Measurements from ENCODE around the gene ENSA.
"Not testable (repeated sequence)": the region's sequence is repeated elsewhere in the genome, so short reads cannot be mapped to it uniquely, and the experiment has no call there.

The ENSA gene

DNA sequence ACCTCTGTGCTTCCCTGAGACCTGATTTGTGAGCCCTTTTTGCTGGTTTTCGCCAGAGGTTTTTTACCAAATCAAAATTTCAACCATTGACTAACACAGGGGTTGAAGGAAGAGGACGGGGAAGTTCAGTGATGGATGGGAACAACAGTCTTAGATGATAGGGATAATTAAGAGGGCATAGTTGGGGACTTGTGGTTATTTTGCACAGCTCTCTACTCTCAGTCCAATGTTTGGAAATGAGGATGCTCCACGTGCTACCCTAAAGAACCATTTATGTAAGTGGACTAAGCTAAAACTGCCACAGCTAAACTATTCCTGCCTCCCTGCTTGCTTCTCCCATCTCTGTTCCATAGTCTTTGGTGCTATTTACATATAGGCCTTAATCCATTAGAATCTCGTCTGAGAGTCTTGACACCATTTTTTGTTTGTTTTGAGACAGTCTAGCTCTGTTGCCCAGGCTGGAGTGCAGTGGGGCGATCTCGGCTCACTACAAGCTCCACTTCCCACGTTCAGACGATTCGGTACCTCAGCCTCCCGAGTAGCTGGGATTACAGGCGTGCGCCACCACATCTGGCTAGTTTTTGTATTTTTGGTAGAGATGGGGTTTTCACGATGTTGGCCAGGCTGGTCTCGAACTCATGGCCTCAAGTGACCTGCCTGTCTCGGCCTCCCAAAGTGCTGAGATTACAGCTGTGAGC, 49.3 kb downstream of the ENSA start:
- DNase-seq: no peak

DNA sequence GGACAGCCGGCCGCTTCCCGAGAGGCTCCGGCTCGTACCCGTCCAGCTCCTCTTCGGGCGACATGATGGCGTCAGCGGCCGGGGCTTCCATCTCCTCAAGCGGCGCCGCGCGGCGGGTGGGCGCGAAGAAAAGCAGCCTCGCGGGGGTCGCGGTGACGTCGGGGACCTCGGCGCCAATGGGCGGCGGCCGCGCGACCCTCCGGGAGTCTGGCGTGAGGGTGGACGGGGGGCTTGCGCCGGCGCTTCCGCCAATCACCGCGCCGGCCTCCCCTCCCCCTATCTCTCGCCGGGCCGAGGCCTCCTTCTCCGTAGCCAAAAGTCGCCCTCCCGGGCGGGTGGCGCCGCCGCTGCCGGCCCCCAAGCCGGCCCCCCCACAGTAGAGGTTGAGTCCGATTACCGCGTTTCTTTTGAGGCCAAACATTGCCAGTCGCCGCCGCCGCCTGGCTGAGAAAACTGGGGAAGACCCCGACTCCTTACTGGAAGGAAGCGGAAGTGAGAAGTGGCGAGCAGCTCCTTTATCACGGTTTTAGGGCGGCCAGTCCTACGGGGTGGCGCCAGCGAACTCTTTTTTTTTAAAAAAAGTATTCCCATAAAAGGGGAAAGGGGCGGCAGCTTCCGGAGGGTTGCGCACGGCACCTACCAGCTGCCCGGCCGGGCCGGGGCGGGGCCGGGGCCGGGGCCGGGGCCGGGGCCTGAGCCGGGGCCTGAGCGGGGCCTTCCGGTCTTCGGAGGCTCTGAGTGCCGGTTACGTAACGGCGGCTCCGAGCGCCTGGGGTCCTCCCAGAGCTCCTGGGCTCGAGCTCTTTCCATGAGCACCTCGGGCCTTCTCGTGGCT, 50.1 kb downstream of the ENSA start, which contains the start of gene MCL1:
Gene MCL1, minus strand, starts transcription at position 501 of the 835 bp plus-strand sequence. Its CDS starts 80 bp downstream, at position 421.
- DNase-seq: peak; percentile 96

DNA sequence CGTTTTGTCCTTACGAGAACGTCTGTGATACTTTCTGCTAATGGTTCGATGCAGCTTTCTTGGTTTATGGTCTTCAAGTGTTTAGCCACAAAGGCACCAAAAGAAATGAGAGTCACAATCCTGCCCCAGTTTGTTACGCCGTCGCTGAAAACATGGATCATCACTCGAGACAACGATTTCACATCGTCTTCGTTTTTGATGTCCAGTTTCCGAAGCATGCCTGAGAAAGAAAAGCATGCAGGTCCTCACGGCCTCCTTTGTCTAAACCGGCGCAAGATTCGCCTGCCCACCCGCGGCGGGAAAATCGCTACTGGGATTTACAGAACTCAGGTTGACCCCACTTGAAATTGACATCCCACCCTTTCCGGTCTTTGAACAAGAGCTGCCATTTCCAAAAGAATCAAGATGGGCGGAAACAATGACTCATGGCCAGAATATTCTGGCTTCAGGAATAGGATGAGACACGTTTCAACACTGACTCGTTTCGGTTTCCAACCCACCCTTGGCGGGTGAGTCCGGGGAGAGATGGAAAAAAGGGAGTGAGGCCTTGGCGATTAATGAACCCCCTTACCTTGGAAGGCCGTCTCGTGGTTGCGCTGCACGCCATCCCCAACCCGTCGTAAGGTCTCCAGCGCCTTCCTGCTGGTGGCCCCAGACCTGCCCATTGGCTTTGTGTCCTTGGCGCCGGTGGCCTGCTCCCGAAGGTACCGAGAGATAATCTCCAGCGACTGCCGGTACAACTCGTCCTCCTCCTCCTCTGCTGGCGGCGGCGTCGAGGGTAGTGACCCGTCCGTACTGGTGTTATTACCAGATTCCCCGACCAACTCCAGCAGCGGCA, 50.9 kb downstream of the ENSA start:
- DNase-seq: peak; percentile 79

DNA sequence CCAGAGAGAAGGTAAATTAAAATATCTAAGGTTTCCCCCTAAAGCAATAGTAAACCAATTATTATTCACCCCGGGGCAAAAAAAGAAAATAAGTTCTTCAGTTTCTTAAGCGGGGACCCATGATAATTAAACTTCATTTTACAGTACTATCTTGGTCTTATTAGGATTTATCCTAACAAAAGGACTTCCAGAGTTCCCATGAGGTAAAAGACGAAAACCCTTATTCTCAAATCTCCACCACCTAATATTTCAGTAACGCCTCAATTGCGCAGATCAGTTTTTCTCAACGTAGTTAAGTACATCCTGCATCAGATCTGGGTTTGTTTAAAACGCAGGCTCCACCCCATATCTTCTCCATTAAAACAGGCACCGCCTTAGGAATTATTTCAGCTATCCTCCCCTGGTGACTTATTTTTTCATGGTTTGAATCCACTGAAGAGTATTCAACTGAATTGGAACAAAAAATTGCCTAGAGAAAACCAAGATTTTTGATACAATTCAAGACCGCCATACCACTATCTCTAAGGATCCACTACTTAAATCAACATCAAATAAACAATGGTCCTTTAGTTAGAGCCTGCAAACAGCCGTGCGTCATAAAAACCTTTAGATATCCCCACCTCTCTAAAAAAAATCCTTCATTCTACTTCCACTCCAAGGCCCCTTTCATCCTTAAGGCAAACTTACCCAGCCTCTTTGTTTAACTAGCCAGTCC, 51.7 kb downstream of the ENSA start:
- DNase-seq: no peak

DNA sequence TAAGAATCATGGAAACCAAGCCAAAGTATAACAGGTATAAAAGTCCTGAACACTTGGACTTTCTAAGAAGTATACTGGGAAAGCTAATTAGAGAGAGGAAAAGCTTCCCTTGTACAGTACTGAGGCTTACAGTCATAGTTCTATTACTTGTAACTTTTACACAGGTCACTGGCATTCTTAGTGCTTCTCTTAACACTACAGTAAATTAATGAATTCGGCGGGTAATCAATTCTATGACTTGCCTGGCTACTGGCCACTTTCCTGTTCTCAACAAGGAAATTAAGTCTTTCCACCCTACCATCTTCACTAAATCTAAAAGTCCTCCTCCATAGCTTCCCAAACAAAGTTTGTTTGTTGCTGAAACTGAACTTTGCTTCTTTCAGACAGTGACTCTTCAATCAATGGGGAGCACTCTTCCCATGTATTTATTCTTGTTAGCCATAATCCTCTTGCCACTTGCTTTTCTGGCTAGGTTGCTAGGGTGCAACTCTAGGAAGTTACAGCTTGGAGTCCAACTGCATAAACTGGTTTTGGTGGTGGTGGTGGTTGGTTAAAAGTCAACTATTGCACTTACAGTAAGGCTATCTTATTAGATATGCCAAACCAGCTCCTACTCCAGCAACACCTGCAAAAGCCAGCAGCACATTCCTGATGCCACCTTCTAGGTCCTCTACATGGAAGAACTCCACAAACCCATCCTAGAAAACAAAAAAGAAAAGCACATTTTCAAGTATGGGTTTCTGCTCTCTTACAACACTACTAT, 52.4 kb downstream of the ENSA start:
- no peak for DNase-seq

DNA sequence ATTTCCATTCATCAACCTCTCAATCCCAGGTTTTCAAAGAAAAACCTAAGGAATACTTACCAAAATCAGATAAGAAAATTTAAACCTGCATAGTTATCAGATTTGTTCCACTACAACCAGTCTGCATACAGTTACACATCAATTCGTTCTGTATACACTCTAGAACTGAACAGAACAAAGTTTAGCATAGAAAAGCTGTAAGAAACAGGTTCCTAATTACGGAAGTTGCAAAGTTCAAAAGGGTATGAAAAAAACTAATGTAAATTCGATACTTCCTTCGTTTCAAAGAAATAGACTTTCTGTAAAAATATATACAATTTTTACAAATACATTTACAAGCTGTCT, 53.1 kb downstream of the ENSA start:
- DNase-seq: no peak

DNA sequence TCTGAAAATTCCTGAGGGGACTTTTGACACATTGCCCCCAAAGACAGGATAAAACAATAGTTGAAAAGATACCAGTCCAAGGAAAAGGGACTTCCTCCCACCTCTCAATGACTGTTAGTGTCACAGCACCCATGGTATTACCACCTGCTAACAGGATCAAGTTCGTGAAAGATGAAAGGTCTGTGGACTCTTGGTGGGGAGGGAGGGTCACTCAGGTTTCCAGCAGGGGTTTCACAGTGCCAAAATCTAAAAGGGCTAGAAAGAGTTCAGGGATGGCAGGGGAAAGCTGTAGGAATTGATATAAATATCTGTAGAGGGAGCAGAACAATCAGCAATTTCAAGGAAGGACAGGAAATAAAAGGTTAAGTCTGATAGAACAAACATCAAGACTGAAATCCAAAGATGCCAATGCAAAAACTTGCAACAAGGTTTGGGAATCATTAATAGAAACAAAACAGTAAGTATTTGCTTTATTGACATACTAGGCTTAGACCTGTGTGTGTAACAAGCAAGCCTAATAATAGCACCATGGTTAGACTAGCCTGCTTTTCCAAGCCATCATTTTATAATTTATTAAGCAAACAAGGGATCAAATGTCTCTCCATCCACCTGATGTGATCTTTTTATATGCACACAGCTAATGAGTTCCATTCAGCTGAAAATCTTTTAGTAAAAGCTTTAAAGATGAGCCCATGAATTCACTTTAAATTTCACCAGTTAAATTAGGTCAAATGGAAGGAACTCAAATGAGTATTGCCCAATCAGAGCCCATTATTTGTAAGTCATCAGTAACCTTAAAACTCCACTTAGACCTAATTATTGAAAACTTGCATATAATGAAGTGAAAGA, 53.7 kb downstream of the ENSA start:
- DNase-seq: no peak

DNA sequence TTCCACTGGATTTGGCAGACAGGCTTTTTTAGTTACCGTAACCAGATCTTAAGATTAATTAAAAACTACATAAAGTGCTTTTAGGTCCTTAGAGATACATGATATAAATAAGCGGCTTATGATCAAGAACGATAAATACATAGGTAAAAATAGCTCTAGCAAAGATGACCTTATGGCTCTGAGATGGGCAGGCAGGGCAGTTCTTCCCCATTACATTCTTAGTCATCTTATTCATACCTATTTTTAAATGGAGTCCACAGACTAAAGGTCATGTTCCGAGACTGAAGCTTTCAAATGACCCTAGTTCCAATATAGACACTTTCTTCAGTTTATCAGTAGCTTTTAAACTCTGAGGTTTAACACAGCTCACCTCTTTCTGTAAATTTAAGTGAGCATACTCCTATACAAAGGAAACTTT, 54.3 kb downstream of the ENSA start:
- DNase-seq: no peak

DNA sequence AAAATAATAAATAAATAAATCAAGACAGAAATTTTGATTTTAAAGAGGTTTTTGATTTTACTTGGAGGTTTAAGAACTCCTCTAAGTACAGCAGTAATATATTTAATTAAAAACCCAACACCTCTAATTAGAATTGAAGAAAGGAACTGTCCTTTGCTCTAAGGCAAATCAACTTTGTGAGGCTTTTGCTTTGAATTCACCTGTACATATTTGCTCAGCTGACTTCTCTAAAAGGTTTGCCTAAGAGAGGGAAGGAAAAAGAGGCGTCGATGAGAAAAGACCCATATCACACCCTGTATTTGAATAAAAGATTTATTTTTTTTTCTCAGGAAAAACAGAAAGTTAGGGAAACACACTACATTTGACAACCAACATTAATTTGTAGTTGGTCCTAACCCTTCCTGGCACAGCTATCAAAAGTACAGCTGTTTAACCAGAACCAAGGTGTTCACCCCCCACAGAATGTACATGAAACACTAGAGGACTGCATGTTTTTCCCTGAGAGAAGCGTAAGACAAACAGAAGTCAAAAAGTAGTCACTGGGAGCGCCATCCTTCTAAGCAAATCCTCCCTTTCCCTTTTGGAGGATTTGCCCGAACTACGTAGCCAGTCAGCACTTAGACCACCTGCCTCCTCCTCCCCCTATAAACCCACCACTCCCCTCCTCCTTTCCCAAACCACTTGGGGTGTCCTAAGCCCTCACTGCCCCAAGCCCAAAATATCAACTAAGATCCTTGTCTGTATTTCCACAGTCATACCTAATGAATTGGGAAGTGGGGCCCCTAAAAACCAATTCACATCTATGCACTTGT, 54.9 kb downstream of the ENSA start:
- DNase-seq: no peak

DNA sequence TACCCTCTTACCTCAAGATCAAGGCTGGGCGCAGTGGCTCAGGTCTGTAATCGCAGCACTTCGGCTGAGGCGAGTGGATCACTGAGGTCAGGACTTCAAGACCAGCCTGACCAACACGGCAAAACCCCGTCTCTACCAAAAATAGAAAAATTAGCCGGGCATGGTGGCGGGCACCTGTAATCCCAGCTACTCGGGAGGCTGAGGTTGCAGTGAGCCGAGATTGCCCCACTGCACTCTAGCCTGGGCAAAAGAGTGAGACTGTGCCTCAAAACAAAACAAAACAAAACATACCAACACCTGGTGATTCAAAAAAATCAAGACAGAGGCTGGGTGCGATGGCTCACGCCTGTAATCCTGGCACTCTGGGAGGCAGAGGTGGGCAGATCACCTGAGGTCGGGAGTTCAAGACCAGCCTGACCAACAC, 55.8 kb downstream of the ENSA start:
- not testable (repeated sequence) for DNase-seq

DNA sequence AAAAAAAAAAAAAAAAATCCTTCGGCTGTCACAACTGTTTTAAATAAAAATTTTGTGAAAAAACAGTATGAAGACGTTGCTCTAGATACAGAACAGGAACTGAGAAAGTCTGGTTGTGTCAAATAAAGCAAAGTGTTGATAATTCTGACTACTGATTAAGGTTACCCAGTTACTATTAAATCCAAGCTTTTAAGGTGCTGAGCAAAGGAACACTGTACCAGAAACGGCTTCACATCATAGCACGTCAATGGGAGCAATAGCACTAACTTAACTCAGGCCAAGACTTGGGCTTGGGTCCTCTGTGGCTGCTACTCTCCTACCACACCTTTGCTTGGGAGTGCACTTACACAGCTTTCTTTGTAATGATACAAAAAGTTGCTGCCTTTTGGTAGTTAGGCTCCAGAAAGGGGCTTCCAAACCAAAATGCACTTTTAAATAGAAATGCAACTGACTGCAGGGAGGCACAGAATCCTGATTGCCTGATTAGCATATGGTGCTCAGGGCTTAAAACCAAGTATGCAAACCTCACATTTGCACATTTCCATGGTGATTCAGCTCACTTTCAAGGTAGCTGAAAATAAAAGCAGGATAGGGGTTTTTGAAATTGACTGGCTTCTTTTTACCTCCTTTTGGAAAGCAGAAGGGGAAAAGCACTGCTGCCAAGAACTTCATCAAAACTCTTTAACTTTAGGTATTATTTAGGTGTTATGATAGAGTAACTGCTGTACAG, 56.3 kb downstream of the ENSA start:
- no peak for DNase-seq

Data from left hindlimb (tissue), 1 donor.